M059J (cell line): ENCODE measurements around the gene ADARB2. TPM values are rescaled to one million over a fixed set of nuclear protein-coding genes. Genes with fewer than 3 reads are reported as not detected.
"Not testable (repeated sequence)": the region's sequence is repeated elsewhere in the genome, so short reads cannot be mapped to it uniquely, and the experiment has no call there.

Experiments
- DNase-seq: peaks from one replicate; pipeline ENCODE4 v3.0.0-alpha.2; 2012; ENCODE audit warnings: low read depth
- total RNA-seq: library from RNA; depleted of rRNA; stranded (reverse); fragments of >200 nt; shearing (Covaris generic); gene quantifications from 2 replicates; pipeline ENCODE4 v1.2.3, GENCODE V29; 2014

Gene ADARB2
- total RNA-seq, 1 experiment from 2014 or later = not detected

DNA sequence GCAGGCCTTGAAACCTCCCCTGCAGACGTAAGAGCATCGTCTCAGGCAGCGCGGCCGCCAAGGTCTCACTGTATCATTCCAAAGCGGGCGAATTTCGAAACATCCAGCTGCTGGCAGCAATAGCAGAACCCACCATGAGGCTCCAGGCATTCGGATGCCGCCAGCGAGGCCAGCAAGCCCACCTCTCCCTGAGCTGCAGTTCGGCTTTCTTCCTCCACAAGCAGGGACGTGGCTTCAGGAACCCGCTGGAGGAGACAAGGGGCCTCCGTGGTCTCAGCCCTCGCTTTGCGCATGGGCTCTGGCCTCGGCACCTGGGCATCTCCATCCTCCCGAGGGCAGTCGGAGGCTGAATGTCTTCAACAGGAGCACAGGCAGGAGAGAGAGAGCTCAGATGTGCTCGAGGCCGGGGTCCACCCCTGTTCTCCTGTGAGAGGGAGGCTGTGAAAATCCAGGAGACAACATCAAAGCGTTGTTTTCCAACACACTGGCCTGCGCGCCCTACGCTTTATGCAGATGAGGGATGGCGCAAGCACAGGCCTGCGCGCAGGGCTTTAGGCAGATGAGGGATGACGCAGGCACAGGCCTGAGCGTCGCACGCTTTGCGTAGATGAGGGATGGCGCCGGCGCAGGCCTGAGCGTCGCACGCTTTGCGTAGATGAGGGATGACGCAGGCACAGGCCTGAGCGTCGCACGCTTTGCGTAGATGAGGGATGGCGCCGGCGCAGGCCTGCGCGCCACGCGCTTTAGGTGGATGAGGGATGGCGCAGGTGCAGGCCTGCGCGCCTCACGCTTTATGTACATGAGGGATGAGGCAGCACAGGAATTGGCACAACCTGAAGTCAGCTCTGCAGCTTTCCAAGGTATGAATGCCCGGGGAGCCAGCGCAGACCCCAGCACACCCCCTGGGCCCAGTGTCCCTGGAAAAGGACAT lies 577.9 kb downstream of the ADARB2 start:
- no peak for DNase-seq

DNA sequence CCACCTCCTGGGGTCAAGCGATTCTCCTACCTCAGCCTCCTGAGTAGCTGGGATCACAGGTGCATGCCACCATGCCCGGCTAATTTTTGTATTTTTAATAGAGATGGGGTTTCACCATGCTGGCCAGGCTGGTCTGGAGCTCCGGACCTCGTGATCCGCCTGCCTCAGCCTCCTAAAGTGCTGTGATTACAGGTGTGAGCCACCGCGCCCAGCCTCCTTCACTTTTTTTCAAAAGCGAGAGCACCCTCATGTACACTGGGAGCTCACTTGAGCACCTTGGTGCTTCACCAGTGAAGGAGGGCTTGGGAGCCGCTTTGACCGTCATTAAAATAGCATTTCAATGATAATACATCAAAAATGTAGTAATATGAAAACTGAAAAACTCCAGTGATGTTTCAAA lies 578.8 kb downstream of the ADARB2 start:
- DNase-seq = not testable (repeated sequence)

DNA sequence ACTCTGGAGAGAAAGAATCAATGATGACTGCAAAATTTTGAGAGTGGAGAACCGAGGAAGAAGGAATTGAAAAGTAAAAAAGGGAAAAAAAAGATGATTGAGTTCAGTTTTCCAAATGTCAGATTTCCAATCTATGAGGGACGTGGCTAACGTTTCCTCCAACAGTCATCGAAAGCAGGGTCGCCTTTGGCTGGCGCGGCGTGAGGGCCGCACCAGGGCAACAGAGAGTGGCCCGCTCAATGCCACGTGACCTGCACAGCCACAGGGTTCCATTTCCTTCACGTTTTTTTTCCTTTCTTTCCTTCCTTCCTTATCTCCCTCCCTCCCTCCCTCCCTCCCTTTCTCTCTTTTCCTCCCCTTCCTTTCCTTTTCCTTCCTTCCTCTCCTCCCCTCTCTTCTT lies 579.3 kb downstream of the ADARB2 start:
- DNase-seq = no peak

DNA sequence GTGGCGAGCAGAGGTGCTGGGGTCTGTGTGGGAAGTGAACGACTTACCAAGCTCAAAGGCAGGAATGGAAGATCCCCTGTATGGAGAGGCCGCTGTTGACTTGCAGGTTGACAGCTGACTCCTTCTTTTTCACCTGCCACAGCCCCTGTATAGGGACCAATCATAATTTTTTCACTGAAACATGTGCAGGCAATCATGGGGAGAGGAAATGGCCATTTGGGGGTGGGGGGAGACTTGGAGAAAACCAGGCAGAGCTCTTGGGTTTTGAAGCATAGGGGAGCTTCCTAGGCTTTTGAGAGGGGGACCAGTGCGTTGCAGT lies 579.8 kb downstream of the ADARB2 start:
- no peak for DNase-seq

DNA sequence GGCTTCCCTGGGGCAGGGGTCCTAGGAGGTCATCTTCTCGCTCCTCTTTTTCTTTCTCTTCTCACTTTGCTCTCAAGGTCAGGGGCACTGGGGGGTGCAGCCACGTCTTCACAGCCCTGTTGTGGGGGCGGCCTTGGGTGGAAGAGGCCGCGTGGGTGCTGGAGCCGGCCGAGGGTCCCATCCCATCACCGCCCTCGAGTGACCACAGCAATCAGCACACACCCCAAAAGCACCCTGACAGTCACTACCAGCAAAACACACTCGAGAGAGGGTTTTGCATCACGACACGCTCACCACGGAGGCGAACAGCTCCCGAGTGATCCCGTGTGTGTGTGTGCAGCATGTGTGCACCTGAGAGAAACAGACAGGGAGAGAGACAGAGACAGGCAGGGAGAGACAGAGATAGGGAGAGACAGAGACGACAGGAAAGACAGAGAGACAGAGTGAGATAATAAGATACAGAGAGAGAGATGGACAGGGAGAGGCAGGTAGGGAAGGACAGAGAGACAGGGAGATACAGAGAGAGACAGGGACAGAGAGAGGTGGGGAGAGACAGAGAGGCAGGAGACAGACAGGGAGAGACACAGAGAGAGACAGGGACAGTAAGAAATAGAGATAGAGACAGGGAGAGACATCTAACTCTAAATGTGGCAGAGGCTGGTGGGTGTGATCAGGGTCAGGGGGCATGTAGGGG lies 580.3 kb downstream of the ADARB2 start:
- DNase-seq = no peak

DNA sequence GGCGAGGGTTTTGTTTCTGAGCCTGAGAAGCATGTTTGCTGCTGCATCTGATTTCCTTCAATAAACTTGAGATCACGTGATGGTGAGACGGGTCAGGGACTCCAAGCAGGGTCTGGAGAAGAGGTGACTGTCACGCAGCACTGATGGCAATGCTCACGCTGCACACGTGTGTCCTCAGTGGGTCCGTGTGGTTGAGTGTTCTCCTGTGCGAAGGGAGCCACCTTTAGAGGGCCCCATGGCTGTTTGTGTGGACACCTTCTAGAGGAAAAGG lies 580.8 kb downstream of the ADARB2 start:
- no peak for DNase-seq

DNA sequence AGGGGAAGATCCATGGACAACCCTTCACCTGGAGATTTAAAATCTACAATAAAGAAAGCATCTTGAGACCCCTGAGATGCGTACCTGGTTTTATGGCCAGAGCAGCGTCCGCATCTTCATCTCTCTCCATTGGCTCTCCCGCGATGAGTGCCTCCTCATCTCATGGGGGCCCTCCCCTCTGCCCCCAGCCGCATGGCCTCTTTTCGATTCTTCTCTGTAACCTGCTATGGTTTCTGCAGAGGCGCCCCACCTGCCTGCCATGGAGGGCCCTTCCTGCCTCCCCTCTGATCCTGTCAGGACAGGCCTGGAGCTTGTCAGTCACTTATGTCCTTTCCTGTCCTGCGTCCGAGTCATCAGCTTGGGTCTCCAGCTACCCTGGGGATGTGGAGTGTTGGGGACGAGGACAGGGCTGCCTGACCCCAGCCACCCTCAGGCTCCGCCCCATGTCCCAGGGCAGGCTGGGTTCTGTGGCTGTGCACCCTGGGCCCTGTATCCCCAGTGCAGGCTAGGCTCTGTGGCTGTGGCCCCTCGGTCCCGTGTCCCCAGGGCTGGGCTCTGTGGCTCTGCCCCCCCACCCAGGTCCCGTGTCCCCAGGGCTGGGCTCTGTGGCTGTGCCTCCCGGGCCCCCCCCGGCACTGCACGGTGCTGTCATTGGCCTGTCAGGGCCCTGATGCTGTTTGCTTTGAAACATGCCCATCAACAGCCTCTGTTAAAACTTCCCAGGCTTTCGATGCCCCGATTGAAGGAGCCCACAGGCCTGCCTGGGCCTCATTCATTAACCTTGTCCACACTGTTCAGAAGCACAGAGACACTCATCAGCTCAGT lies 581.3 kb downstream of the ADARB2 start:
- DNase-seq = no peak

DNA sequence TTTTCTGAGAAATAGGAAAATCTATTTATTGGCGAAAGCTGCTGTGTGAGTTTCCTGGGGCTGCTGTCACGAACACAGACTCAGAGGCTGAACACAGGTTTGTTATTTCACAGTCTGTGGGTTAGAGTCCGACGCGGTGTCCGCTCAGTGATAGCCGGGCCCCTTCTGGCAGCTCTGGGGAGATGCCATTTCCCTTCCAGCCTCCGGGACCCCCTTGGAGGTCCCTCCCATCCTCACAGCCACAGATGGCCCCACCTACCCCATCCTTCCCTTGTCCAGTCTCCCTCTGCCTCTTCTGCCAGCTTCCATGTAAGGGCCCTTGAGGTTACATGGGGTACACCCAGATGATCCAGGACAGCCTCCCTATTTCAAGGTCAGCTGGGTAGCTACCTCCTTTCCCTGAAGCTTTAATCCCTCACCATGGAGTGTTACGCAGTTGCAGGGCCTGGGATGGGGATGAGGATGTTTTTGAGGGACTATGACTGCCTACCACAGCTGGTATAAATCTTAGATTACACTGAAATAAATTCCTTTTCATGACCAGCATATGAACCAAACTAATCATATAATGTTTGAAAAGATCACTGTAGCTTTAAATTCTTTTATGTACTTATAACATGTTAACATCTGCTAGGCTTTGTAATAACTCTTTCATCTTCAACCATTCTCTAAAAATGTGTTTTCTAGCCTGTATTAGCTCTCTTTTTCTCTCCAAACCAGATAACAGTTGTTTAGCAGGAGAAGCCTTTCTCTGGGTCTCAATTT lies 582.6 kb downstream of the ADARB2 start:
- no peak for DNase-seq

DNA sequence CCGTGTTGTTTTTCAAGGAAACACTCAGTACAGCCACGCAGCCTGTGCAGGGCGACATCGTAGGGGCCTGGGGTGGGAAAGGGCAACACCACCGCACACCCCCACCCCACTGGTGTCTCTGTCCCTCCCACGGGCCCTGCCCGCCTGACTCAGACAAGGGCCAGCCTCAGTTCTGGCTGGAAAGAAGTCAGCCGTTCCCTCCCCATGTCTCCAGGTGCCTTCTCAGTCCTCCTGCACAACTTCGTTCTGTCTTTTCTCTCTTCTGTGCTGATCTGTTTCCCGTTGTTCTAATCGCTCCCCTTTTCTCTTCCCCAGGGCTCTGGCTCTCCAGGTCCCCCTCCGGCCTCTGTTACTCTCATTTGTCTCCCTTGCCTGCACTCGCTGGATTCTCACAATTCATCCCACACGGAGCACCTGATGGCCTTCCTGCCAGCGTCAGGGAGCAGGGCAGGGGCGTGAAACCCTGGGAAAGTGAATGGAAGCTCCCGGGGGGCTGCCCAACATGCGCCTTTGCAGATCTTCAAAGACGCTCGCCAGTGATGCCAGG lies 583.4 kb downstream of the ADARB2 start:
- DNase-seq = no peak

DNA sequence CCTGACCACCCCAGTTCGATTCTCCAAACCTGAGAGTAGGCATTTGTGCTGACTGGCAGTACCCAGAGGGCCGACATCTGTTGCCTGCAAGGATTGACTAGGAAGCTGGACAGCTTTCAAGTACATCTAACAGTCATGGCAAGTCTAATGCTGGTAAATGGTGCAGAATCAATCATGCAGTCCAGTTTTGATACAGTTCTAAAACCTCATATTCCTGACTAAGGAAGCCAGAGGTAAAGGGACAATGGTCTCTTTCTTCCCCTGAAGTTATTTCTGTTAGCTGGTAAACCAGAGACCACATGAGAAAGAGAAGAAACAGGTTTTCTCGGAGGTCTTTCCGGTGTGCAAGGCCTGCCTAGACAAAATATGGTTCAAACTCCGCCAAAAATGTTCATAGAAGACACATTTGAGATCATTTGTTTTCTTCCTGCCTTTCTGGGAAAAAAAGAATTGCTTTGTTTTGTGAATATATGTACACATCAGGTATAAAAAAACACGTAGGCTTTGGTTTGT lies 584.0 kb downstream of the ADARB2 start:
- no peak for DNase-seq

DNA sequence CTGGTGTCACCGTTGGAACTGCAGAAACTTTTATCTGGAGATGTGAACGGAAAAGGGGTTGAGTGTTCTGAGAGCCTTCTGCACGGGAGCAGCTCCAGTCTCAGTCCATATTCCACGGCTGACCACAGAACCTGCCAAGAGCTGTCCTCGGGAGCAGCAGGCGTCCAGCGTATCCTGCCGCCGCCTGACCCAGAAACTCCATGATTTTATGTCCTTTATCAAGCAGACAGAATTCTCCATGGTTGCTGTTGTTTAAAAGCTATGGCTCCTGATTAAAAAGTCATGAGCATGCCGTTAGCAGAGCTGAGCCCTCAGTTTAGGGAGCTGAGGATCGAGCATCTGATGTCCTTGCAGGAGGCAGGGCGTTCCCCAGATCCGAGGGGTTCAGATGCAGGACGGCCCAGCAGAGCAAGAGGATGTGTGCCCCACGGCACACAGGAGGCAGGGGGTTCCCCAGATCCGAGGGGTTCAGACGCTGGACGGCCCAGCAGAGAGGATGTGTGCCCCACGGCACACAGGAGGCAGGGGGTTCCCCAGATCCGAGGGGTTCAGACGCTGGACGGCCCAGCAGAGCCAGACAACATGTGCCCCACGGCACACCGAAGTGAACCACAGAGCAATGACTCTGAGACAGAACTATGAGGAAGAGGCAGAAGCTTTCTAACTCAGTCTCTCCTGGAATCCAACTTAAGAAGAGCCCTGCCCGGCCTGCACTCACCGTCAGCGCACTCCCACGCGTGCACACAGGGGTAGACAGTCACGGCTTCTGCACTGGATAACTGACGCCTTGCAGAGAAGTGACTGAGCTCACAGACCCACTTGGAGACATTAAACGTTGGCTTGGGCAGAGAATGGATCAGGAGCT lies 584.7 kb downstream of the ADARB2 start:
- no peak for DNase-seq

DNA sequence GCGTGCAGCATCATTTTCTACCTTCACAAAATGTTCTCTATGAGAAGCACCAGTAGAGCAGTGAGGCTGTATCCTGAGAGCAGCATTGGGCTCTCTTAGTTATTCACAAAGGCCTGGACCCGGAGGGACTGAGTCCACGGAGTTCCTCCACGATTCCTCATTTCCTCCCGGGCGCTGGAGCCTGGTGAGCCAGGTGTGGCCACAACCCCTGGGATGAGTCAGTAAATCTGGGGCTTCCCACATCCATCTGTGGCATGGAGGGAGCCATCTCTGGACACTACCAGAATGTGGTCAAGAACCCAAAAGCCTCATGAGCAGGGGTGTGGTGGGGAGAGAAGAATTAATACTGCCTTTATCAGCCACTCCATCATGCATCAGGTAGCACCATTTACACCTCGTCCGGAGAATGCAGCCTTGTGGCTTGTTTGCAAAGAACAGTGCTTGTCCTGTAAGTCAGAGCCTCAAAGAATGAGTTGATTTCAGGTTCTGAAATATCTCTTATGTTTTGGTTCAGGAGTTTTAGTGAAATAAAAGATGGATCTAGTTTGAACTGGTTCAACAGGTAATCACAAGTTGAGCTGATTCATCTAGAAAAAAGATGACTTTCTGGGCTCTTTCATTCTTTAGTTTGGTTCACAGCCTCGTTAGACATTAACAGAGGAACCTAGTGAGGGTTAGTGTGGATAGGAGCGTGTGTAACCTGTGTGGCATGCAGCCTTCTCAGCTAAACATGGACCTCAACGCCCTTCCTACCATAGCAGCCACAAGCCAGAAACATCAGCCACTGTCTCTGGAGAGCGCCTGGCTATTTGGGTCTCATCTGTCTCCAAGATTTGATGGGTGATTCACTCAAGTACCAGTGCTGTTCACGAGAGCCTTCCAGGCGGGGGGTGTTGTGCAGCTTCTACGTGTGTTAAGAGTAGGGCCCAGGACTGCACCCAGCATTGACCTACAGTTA lies 586.0 kb downstream of the ADARB2 start:
- peak; percentile 3 for DNase-seq

DNA sequence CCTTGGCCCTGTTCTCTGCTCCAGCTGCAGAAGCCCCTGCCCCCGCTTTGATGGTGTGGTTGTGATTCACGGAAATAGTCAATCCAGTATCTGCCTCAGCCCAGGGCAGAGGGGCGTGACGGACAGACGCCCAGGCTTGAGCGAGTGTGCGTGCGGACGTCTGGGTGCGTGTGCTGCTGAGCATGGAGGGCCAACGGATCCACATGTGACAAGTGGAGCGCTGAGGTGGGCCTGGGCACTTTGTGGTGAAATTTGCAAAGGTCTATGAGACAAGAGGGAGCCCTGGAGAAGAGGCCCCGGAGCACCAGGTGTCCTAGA lies 586.7 kb downstream of the ADARB2 start:
- DNase-seq = no peak

DNA sequence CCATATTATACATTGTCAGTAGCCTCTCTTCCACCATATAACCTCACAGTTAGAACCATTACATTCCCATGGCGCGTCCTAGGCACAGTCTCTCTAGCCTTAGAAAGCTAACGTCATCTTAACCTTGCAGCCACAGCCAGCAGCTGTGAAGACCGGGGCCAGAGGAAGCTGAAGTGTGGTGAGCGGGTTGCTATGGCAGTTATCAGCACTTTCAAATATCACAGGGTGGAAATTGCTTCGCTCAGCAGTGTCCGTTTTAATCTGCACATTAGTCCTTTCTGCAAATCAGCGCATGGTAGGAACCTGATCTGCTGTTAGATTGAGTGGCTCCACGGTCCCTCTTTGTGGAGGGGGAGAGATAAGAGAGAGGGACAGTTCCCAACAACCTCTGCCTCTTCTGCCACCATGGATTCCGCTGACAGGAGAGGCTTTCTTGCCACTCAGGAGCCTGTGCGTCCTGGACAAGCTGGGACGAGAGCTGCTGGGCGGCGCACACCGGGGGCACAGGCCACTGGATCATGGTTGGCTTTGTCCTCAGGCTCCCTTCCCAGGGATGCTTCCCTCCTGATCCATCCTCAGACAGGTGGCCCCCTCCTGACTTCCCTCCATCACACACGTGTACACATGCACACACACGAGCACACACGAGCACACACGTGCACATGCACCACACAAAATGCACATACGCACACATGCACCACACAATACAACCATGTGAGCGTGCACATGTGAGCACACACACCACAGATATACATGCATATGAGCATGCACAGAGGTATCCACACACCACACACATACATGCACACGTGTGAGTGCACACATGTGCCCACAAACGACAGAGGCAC lies 587.3 kb downstream of the ADARB2 start:
- DNase-seq = no peak

DNA sequence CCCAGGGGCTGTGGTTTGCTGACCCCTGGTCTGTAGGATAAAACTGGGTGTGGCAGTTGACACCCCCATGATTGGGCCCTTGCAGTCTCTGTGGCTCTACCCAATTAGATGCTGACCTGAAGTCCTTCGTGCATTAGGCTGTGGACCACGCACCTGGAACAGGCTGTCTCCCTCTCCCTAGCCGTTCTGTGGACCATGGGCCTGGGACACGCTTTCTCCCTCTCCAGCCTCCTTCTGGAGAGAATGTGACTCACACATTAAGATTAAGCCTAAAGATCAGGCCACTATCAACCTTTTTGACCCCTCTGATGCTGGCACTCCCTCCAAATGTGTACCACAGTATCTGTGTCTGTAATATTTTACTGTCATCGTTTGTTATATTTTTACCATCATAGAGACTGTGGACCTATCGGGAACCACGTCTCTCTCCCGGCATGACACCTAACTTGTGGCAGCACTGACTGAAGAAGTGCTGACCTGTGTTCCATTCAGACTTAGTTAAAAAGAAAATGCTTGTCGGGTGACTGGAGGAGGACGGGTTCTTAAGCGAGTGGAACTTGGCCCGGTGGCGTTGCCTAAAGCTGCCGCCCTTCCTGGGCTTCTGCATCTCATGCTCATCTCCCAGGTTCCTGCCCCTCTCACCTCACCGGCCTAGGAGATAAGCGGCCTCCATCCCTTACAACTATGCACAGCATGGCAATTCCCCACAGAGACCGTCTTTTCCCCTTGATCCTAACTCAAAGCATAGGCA lies 588.3 kb downstream of the ADARB2 start:
- no peak for DNase-seq

DNA sequence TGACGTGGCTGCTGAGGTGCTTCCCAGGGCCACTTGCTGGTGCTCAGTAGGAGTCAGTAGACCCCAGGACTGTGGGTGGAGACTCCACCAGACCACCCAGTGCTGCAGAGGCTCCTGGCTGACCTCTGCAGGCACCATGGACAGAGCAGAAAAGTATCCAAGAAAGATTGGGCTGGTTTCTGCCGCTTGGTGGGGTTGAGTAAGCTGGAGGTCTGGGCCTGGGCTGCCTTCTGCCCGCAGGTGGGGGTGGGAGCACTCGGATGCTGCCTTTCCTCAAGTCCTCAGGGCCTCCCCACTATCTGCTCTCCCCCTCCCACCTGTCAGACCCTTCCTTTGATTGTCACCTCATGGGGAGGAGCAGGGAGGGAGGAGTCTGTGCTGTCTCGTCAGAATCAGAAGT lies 589.5 kb downstream of the ADARB2 start:
- DNase-seq = no peak

DNA sequence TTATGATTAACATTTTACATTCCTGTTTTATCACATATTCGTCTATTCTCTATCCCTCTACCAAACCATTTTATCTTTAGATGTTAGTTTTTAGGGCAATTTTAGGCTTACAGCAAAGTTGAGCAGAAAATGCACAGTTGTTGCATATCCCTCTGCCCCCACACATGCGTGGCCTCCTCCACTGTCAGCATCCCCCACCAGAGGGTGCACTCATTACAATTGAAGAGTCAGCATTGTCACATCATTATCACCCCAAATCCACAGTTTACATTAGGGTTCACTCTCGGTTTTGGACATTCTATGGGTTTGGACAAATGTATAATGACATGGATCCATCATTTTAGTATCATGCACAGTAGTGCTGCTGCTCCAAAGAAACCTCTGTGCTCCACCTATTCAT lies 594.7 kb downstream of the ADARB2 start:
- DNase-seq = no peak

DNA sequence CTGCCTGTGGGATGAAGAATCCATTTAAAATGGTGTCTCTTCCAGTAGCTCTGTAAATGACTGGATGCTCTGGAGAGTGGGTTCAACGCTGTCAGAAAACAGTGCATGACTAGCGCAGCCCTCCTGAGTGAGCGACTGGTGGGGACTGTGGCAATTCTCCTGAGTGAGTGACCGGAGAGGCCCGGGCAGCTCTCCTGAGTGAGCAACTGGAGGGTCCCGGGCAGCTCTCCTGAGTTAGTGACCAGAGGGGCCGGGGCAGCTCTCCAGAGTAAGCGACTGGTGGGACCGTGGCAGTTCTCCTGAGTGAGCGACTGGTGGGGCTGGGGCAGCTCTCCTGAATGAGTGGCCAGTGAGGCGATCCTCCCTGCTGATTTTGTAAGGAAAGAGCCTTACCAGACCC lies 595.6 kb downstream of the ADARB2 start:
- no peak for DNase-seq
